Activated naive CD8-positive, alpha-beta T cell (primary cell): ENCODE measurements around the gene DCD.
"Not testable (repeated sequence)": the region's sequence is repeated elsewhere in the genome, so short reads cannot be mapped to it uniquely, and the experiment has no call there.

ENCODE experiments used
- H3K27ac Mint-ChIP-seq: one replicate; pipeline ENCODE4 v1.8.0; 2021; ENCODE audit warnings: mixed read lengths
- H3K27me3 Mint-ChIP-seq: one replicate; pipeline ENCODE4 v1.8.0; 2021; ENCODE audit warnings: mixed read lengths
- H3K36me3 Mint-ChIP-seq: one replicate; pipeline ENCODE4 v1.8.0; 2021; ENCODE audit warnings: mixed read lengths
- H3K4me1 Mint-ChIP-seq: one replicate; pipeline ENCODE4 v1.8.0; 2021; ENCODE audit warnings: low read depth, mixed read lengths
- H3K4me3 Mint-ChIP-seq: one replicate; pipeline ENCODE4 v1.8.0; 2021; ENCODE audit warnings: mild to moderate bottlenecking, mixed read lengths
- H3K9me3 Mint-ChIP-seq: one replicate; pipeline ENCODE4 v1.8.0; 2021; ENCODE audit warnings: low read depth, mixed read lengths

Gene DCD

GRCh38 chr12:54662026-54662425 is 13.9 kb upstream of the DCD start:
- no peaks in the 10 kb centered on the region for H3K36me3 Mint-ChIP-seq
- H3K4me3 Mint-ChIP-seq, result no peak overlapping the region
- H3K9me3 Mint-ChIP-seq, result no peaks in the 10 kb centered on the region
- H3K4me1 Mint-ChIP-seq, result no peaks in the 10 kb centered on the region
- H3K27ac Mint-ChIP-seq, result no peak overlapping the region
- H3K27me3 Mint-ChIP-seq, result peaks cover 2% of the 10 kb centered on the region

DNA sequence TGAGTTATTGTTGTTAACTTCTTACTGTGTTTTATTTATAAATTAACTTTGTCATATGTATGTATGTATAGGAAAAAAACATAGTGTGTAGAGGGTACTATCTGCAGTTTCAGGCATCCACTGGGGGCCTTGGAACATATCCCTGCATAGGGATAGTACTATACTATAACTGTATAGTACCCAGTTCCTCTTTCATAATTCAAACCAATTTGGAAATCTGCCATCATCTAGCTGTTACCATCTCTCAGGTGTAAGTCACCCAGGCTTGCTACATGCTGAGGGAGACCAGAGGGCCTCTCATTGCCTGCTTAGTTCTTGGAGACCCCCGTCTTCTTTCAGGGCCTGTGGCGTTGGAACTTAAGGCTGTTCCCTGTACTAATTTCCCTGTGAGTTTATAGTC is 12.9 kb upstream of the DCD start:
- H3K4me1 Mint-ChIP-seq, result no peaks in the 10 kb centered on the region
- peaks cover 4% of the 10 kb centered on the region for H3K27me3 Mint-ChIP-seq
- H3K9me3 Mint-ChIP-seq, result no peaks in the 10 kb centered on the region

GRCh38 chr12:54660320-54660962 is 12.3 kb upstream of the DCD start:
- no peak overlapping the region for H3K4me3 Mint-ChIP-seq
- peaks cover 4% of the 10 kb centered on the region for H3K27me3 Mint-ChIP-seq
- H3K4me1 Mint-ChIP-seq, result no peaks in the 10 kb centered on the region
- no peak overlapping the region for H3K27ac Mint-ChIP-seq
- H3K36me3 Mint-ChIP-seq, result no peaks in the 10 kb centered on the region
- no peaks in the 10 kb centered on the region for H3K9me3 Mint-ChIP-seq

More for the DNA sequence above, 12.9 kb upstream of the DCD start:
- no peak overlapping the region for H3K27ac Mint-ChIP-seq
- no peak overlapping the region for H3K4me3 Mint-ChIP-seq
- no peaks in the 10 kb centered on the region for H3K36me3 Mint-ChIP-seq

- Mint-ChIP-seq H3K27me3 (peaks cover 8% of the 10 kb centered on the region), H3K9me3 (no peaks in the 10 kb centered on the region), H3K4me3 (no peak overlapping the region), H3K27ac (no peak overlapping the region), H3K4me1 (no peaks in the 10 kb centered on the region), H3K36me3 (no peaks in the 10 kb centered on the region)
These were observed 10.4 kb upstream of the DCD start for GRCh38 chr12:54658306-54659264.

DNA sequence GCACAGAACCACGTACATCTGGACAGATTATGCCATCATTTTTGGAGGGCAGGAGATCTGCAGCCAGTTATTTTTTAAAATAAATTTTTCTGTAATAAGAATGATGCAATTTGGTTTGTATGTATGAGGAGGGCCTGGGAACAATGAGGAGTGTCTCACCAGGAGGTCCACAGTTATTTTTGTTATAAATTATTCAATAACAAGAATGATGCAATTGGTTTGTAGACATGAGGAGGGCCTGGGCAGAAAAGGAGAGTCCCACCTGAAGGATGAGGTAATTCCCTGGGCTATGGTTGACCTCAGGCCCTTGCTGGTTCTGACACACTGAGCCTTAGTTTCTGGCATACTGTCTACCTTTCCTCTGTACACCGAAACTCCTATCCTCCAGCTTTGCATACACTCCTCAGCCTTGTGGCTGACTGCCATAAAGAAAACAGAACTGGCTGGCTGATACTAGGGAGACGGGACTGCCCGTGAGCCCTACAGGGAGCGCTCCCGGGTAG is 9.0 kb upstream of the DCD start:
- no peaks in the 10 kb centered on the region for H3K9me3 Mint-ChIP-seq
- H3K36me3 Mint-ChIP-seq, result no peaks in the 10 kb centered on the region
- no peak overlapping the region for H3K27ac Mint-ChIP-seq
- no peaks in the 10 kb centered on the region for H3K4me1 Mint-ChIP-seq
- H3K4me3 Mint-ChIP-seq, result no peak overlapping the region
- H3K27me3 Mint-ChIP-seq, result peaks cover 13% of the 10 kb centered on the region

GRCh38 chr12:54654926-54655325 is 6.8 kb upstream of the DCD start:
- H3K36me3 Mint-ChIP-seq, result no peaks in the 10 kb centered on the region
- peaks cover 13% of the 10 kb centered on the region for H3K27me3 Mint-ChIP-seq
- no peak overlapping the region for H3K27ac Mint-ChIP-seq

DNA sequence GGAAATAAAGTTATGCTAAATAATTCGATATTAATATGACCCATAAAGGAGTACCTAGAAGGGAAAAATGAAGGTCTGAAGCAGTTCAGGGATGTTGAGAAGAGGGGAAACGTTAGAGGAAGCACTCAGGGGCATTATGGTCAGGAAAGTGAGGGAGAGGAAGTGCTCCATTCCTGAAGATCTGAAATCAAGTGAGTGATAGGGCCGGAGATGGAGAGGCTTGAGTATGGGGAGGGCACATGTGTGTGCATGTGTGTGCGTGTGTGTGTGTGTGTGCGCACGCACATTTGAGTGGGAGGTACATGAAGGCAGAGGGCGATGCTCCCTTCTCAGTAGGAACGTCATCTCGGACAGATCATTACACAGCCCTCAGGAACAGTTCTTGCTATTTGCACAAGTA is 4.9 kb upstream of the DCD start:
- peaks cover 11% of the 10 kb centered on the region for H3K27me3 Mint-ChIP-seq
- H3K4me1 Mint-ChIP-seq, result no peaks in the 10 kb centered on the region
- H3K4me3 Mint-ChIP-seq, result no peak overlapping the region
- no peak overlapping the region for H3K27ac Mint-ChIP-seq
- no peaks in the 10 kb centered on the region for H3K9me3 Mint-ChIP-seq
- no peaks in the 10 kb centered on the region for H3K36me3 Mint-ChIP-seq

More at GRCh38 chr12:54654926-54655325, 6.8 kb upstream of the DCD start:
- Mint-ChIP-seq H3K4me1 (no peaks in the 10 kb centered on the region), H3K4me3 (no peak overlapping the region), H3K9me3 (no peaks in the 10 kb centered on the region)

DNA sequence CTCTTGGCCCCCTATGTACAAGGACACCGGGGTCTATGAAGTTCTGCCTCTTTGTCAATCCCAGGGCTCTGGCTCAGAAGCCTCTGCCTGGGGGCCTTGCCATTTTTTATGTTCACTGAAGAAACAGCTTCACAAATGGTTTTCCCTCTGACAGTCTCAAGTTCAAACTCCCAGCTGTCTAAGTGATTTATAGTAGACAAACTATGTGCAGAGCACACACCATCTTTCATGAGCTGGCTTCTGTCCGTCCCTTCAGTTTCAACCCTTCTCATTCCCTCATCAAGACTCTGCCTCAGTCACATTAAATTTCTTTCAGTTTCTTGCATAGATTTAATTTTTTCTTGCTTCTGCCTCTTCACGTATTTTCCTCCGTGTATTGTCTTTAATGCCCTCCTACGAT is 2.7 kb upstream of the DCD start:
- Mint-ChIP-seq H3K27ac (no peak overlapping the region), H3K36me3 (no peaks in the 10 kb centered on the region), H3K4me3 (no peak overlapping the region), H3K4me1 (no peaks in the 10 kb centered on the region), H3K27me3 (peaks cover 14% of the 10 kb centered on the region), H3K9me3 (no peaks in the 10 kb centered on the region)

DNA sequence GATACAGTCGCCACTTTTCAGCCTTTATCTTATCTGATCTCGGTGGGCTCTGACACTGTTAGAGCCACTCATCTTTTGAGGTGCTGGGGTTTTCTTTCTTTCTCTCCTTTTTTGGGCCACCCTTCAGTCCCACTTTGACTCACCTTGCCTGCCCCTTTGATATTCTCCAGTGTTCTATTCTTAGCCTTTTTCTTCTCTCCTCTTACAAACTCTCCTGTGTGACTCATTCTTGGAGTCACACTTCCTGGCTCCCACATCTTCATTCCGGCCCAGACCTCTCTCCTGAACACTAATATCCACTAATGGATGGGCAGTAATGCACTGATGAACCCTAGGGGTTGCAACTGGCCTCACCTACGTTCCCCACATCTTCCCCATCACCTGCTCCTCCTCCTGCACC is 2.2 kb upstream of the DCD start:
- Mint-ChIP-seq H3K4me3 (no peak overlapping the region), H3K36me3 (no peaks in the 10 kb centered on the region), H3K4me1 (no peaks in the 10 kb centered on the region), H3K27me3 (peaks cover 14% of the 10 kb centered on the region), H3K27ac (no peak overlapping the region), H3K9me3 (no peaks in the 10 kb centered on the region)

- Mint-ChIP-seq H3K4me3 (no peak overlapping the region), H3K27ac (no peak overlapping the region), H3K27me3 (peaks cover 14% of the 10 kb centered on the region), H3K4me1 (no peaks in the 10 kb centered on the region), H3K9me3 (no peaks in the 10 kb centered on the region), H3K36me3 (no peaks in the 10 kb centered on the region)
These were observed 1.7 kb upstream of the DCD start for GRCh38 chr12:54649825-54650224.

GRCh38 chr12:54641554-54641953 is 6.6 kb downstream of the DCD start:
- no peaks in the 10 kb centered on the region for H3K36me3 Mint-ChIP-seq
- H3K9me3 Mint-ChIP-seq, result no peaks in the 10 kb centered on the region
- no peak overlapping the region for H3K27ac Mint-ChIP-seq
- no peaks in the 10 kb centered on the region for H3K4me1 Mint-ChIP-seq
- no peak overlapping the region for H3K4me3 Mint-ChIP-seq
- H3K27me3 Mint-ChIP-seq, result peaks cover 8% of the 10 kb centered on the region

DNA sequence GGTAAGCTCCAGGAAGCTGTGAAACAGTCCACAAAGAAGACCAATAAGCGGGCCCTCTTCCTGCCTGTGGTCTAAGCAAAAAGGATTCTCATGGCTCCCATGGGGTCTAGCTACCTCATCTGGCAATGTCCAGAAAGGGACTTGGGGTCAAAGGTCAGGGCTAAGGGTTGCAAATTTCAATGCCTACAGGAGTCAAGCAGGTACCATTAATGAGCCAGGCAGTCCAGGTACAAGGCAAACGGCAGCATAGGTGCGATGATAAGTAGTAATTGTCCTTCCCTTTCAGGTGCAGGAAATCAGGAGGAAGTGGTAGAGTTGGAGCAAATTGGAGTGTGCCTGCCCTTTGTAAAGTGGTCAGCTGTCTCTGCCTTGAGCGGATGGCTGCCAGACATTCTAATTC is 7.1 kb downstream of the DCD start:
- no peak overlapping the region for H3K27ac Mint-ChIP-seq
- H3K4me3 Mint-ChIP-seq, result no peak overlapping the region
- peaks cover 5% of the 10 kb centered on the region for H3K27me3 Mint-ChIP-seq
- H3K9me3 Mint-ChIP-seq, result no peaks in the 10 kb centered on the region
- H3K4me1 Mint-ChIP-seq, result no peaks in the 10 kb centered on the region
- H3K36me3 Mint-ChIP-seq, result no peaks in the 10 kb centered on the region

GRCh38 chr12:54639112-54639511 is 9.1 kb downstream of the DCD start:
- H3K27me3 Mint-ChIP-seq, H3K36me3 Mint-ChIP-seq, H3K9me3 Mint-ChIP-seq, H3K27ac Mint-ChIP-seq, H3K4me1 Mint-ChIP-seq, H3K4me3 Mint-ChIP-seq: not testable (repeated sequence)

DNA sequence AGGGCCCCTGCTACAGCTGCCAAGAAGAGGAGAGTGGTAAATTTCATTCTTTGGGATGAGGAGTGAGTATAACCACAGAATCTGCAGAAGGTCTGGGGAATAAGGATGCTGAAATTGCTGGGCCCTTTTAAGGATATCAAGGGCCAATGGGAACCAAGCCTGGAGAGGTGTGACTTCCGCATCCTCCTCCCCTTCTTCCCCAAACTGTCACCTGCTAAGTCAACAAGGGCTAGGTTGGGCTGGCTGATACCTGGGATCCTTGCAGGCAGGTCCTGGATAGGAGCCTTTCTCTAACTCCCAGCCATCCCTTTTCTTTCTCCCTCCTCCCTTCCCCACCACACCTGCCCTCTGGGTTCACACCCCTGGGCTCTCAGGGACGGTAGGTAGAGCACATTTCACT is 13.4 kb downstream of the DCD start, which contains the start of gene LACRT:
TSS of gene LACRT (minus strand) at position 101 of the 400 bp plus-strand sequence. CDS start at position 47, 54 bp downstream.
- H3K4me3 Mint-ChIP-seq, result no peak within 1 kb of the TSS
- H3K9me3 Mint-ChIP-seq, result no peaks in the 10 kb centered on the region
- peaks cover 6% of the 10 kb centered on the region for H3K27me3 Mint-ChIP-seq
- no peaks in the 10 kb centered on the region for H3K36me3 Mint-ChIP-seq
- no peak within 1 kb of the TSS for H3K27ac Mint-ChIP-seq
- no peaks in the 10 kb centered on the region for H3K4me1 Mint-ChIP-seq

DNA sequence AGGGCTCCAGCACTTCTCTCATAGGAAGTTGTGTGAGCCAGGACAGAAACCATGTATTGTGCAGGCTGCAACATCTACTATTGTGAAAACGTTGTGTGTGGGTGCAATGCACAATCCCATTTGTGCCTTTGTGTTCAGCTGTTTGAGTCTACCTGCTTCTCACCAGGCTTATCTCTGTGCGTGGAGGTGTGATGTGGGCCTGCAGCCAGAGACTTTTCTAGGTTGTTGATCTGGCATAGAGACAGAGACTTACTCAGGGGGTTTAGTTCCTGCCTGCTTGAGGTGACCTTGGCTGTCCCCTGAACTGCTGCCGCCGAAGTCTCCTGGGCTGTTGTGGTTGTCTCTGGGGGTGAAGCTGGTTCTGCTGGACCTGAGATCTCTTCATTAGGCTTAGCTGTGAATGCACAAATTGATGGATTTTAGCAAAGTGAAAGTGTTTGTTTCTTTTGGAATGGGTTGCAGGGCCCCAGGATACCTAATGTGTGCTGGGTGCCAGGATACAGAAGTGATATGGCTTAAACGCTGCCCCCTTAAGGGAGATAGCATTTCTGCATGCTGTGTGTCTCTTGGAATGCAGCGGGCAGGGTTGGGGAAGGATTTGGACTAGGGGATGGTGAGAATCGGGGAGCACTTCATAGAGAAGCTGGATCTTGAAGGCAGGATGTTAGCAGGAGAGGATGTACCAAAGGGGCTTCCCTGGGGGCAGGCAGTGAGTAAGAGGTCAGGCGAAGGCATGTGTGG is 16.0 kb downstream of the DCD start:
- peaks cover 17% of the 10 kb centered on the region for H3K27me3 Mint-ChIP-seq
- peaks cover 7% of the 10 kb centered on the region for H3K9me3 Mint-ChIP-seq
- H3K4me1 Mint-ChIP-seq, result no peaks in the 10 kb centered on the region
- H3K4me3 Mint-ChIP-seq, result no peak overlapping the region
- no peak overlapping the region for H3K27ac Mint-ChIP-seq
- H3K36me3 Mint-ChIP-seq, result peaks cover 5% of the 10 kb centered on the region
